Retinal pigment epithelial cell (primary cell): Measurements from ENCODE around the gene VWA3B.

Experiments
- DNase-seq: peaks from one replicate; pipeline ENCODE4 v3.0.0-alpha.2; 2010; ENCODE audit warnings: low read depth
- H3K4me3 ChIP-seq: 2 replicates; pipeline ENCODE4 v1.5.1; 2011; ENCODE audit warnings: mild to moderate bottlenecking, low read length, control low read depth, moderate library complexity
- TF ChIP-seq, protein P1 (sequence below): conservative IDR thresholded peaks from 2 replicates; pipeline ENCODE4 v1.5.1; 2011; ENCODE audit warnings: low read depth, low read length, control low read depth, inconsistent platforms

The VWA3B gene

DNA sequence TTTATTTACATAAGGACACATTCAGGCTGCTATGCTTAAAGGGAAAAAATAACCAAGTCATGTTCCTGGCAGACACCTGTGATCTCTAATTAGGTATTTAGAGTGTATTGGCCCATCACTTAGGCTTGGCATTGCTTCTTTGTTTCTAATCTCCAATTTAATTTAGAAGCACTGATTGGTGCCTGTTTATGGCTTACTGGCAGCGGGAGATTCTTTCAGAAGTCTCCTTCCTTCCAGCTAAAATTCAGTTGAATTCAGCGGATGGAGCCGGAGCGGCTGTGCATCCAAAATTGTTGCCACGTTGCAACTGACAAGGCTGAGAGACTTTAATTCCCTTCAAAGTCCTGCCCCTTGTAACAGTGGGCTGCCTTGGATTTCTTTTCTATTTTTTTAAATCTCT is 66.5 kb downstream of the VWA3B start:
- no peak for DNase-seq
- TF ChIP-seq, protein P1, sequence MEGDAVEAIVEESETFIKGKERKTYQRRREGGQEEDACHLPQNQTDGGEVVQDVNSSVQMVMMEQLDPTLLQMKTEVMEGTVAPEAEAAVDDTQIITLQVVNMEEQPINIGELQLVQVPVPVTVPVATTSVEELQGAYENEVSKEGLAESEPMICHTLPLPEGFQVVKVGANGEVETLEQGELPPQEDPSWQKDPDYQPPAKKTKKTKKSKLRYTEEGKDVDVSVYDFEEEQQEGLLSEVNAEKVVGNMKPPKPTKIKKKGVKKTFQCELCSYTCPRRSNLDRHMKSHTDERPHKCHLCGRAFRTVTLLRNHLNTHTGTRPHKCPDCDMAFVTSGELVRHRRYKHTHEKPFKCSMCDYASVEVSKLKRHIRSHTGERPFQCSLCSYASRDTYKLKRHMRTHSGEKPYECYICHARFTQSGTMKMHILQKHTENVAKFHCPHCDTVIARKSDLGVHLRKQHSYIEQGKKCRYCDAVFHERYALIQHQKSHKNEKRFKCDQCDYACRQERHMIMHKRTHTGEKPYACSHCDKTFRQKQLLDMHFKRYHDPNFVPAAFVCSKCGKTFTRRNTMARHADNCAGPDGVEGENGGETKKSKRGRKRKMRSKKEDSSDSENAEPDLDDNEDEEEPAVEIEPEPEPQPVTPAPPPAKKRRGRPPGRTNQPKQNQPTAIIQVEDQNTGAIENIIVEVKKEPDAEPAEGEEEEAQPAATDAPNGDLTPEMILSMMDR = no peak
- no peak overlapping the region for H3K4me3 ChIP-seq

DNA sequence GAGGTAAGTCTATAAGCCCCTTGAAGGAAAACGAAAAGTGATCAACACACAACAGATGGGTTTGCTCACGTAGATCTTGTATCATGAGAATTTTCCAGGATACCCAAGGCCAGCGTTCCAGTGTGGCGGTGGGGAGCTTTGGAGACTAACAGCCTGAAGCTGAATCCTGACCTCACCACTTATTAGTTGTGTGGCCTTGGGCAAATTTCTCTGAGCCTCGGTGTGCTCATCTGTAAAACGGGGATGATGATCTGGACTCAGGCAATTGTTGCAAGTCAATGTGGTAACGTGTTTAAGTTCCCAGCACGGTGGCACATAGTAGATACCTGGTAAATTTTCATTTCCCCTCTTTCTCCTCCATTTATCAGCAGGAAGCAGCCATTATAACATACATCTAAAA is 68.3 kb downstream of the VWA3B start:
- TF ChIP-seq, protein P1 = no peak
- no peak overlapping the region for H3K4me3 ChIP-seq
- no peak for DNase-seq

GRCh38 chr2:98155716-98156115 is 68.7 kb downstream of the VWA3B start:
- TF ChIP-seq, protein P1 = no peak
- DNase-seq = no peak

GRCh38 chr2:98156304-98156703 is 69.3 kb downstream of the VWA3B start:
- TF ChIP-seq, protein P1 = no peak
- H3K4me3 ChIP-seq = no peak overlapping the region
- DNase-seq = no peak

More at GRCh38 chr2:98155716-98156115, 68.7 kb downstream of the VWA3B start:
- no peak overlapping the region for H3K4me3 ChIP-seq

- TF ChIP-seq, protein P1 = no peak
These were observed 70.6 kb downstream of the VWA3B start for GRCh38 chr2:98157557-98157956.

GRCh38 chr2:98158305-98158704 is 71.3 kb downstream of the VWA3B start:
- no peak overlapping the region for H3K4me3 ChIP-seq
- TF ChIP-seq, protein P1 = no peak
- peak; percentile 16 for DNase-seq

More at GRCh38 chr2:98157557-98157956, 70.6 kb downstream of the VWA3B start:
- H3K4me3 ChIP-seq = no peak overlapping the region
- no peak for DNase-seq

- no peak overlapping the region for H3K4me3 ChIP-seq
- TF ChIP-seq, protein P1 = no peak
- DNase-seq = no peak
These were observed 73.6 kb downstream of the VWA3B start for GRCh38 chr2:98160554-98160953.
